ENCODE results near the gene ARL15.

DNA sequence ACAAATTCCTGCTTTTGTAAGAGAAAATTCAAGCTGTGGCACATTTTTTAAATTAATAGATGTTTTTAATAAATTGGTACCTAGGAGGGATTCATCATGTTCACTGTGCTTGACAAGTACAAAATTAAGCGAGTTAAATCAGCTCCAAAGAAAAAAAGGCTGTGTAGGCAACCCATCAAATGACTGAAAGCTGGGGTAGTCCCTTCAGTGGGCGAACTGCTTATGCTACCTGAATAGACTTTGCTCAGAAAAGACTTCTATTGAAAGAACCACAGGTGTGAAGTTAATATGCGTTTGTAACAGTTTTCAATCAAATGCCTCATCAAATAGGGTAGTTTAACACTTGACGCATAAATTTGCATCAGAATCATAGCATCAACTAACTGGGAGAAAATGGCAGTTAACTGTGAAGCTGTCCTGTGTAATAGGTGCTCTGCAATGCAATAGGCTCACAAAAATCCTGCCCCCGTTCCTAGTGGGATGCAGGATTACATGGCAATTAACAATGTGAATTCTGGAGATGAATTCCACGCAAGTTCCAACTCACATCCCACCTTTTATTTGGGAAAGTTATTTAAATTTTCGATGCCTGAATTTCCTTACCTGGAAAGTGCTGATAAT lies 14.4 kb upstream of the ARL15 start:
- TF ChIP-seq, protein P1, sequence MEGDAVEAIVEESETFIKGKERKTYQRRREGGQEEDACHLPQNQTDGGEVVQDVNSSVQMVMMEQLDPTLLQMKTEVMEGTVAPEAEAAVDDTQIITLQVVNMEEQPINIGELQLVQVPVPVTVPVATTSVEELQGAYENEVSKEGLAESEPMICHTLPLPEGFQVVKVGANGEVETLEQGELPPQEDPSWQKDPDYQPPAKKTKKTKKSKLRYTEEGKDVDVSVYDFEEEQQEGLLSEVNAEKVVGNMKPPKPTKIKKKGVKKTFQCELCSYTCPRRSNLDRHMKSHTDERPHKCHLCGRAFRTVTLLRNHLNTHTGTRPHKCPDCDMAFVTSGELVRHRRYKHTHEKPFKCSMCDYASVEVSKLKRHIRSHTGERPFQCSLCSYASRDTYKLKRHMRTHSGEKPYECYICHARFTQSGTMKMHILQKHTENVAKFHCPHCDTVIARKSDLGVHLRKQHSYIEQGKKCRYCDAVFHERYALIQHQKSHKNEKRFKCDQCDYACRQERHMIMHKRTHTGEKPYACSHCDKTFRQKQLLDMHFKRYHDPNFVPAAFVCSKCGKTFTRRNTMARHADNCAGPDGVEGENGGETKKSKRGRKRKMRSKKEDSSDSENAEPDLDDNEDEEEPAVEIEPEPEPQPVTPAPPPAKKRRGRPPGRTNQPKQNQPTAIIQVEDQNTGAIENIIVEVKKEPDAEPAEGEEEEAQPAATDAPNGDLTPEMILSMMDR (conservative IDR thresholded peaks at IDR 0.05; ENCODE audit: low read length), result no peak
- no peak for TF ChIP-seq EZH2phosphoT487 (IDR thresholded peaks at IDR 0.05; ENCODE audit: borderline replicate concordance)

Data from Loucy (cell line).